SK-N-SH (cell line): ENCODE data around the gene NEUROG1. TPM values are rescaled to one million over a fixed set of nuclear protein-coding genes. Genes with fewer than 3 reads are reported as not detected.

Experiments
- CTCF ChIA-PET: fragments of 300-600, 350-600 bp; formaldehyde crosslinking; extraction: SDS; loops from one replicate; lab custom pipeline; 2021; lab: Yijun Ruan, JAX
- POLR2A ChIA-PET: fragments of 350-600 bp; sonication (Branson Sonifier 250); formaldehyde crosslinking; extraction: SDS; loops from one replicate; lab custom pipeline; 2020; ENCODE audit warnings: antibody characterized with exemption, inconsistent platforms; lab: Yijun Ruan, JAX
- DNase-seq: peaks from one replicate; pipeline ENCODE4 v3.0.0; 2012
- H2AFZ ChIP-seq: fragments of 200-600 bp; sonication (generic); 2 replicates; pipeline ENCODE4 v1.8.1; 2016; ENCODE audit warnings: antibody characterized with exemption, mild to moderate bottlenecking, low read depth
- H3F3A ChIP-seq: fragments of 200-600 bp; sonication (generic); replicated peaks from 2 replicates; pipeline ENCODE3; 2016; ENCODE audit warnings: antibody characterized with exemption, mild to moderate bottlenecking; ENCODE audit not compliant: insufficient read depth
- H3K27ac ChIP-seq, 2 experiments: fragments of 200-500 bp in 1 of 2; fragments of 200-600 bp in 1 of 2; sonication (Bioruptor generic) in 1 of 2; sonication (generic), shearing (Covaris generic) in 1 of 2; 2 replicates each; pipeline versions ENCODE4 v1.5.1 to v1.6.1; 2014 to 2016; ENCODE audit warnings: low read depth in 2 of 2, inconsistent platforms in 1 of 2, low read length in 1 of 2, mild to moderate bottlenecking in 1 of 2, mixed read lengths in 1 of 2
- H3K27me3 ChIP-seq: fragments of 200-600 bp; sonication (generic), shearing (Covaris generic); 2 replicates; pipeline ENCODE4 v1.6.1; 2016; ENCODE audit warnings: mixed run types; ENCODE audit not compliant: insufficient read depth
- H3K36me3 ChIP-seq, 2 experiments: fragments of 200-500 bp in 1 of 2; fragments of 200-600 bp in 1 of 2; sonication (Bioruptor generic) in 1 of 2; sonication (generic) in 1 of 2; replicated peaks in 1 of 2; 2 replicates each; pipeline versions ENCODE3 to v1.5.1; 2014 to 2016; ENCODE audit warnings: low read length in 1 of 2, mild to moderate bottlenecking in 1 of 2; ENCODE audit not compliant: insufficient read depth in 2 of 2, control insufficient read depth in 1 of 2
- H3K4me1 ChIP-seq, 2 experiments: fragments of 200-500 bp in 1 of 2; fragments of 200-600 bp in 1 of 2; sonication (Bioruptor generic) in 1 of 2; sonication (generic), shearing (Covaris generic) in 1 of 2; 2 replicates each; pipeline versions ENCODE4 v1.5.1 to v1.6.1; 2014 to 2016; ENCODE audit warnings: low read depth in 1 of 2, low read length in 1 of 2, mixed run types in 1 of 2; ENCODE audit not compliant: insufficient read depth in 2 of 2, control insufficient read depth in 1 of 2
- H3K4me2 ChIP-seq: fragments of 200-600 bp; sonication (generic), shearing (Covaris generic); 2 replicates; pipeline ENCODE4 v1.6.1; 2017; ENCODE audit warnings: mixed run types
- H3K4me3 ChIP-seq, 2 experiments: fragments of 200-500 bp in 1 of 2; fragments of 200-600 bp in 1 of 2; sonication (Bioruptor generic) in 1 of 2; sonication (generic), shearing (Covaris generic) in 1 of 2; 2 replicates each; pipeline versions ENCODE4 v1.5.1 to v1.8.1; 2014 to 2016; ENCODE audit warnings: low read depth in 2 of 2, inconsistent platforms in 1 of 2, low read length in 1 of 2, mild to moderate bottlenecking in 1 of 2, mixed read lengths in 1 of 2, moderate library complexity in 1 of 2
- H3K79me2 ChIP-seq: fragments of 200-600 bp; sonication (generic); 2 replicates; pipeline ENCODE4 v1.8.1; 2017; ENCODE audit warnings: mild to moderate bottlenecking; ENCODE audit not compliant: insufficient read depth
- H3K9ac ChIP-seq: fragments of 200-600 bp; sonication (generic); 2 replicates; pipeline ENCODE4 v1.6.1; 2017; ENCODE audit warnings: mixed run types
- H3K9me2 ChIP-seq: fragments of 200-600 bp; sonication (generic); 2 replicates; pipeline ENCODE4 v1.6.1; 2017; ENCODE audit warnings: mixed run types
- H3K9me3 ChIP-seq: fragments of 200-600 bp; sonication (generic); 2 replicates; pipeline ENCODE4 v1.6.1; 2017; ENCODE audit warnings: mixed run types, mild to moderate bottlenecking, moderate library complexity
- H4K20me1 ChIP-seq: fragments of 200-600 bp; sonication (generic); 2 replicates; pipeline ENCODE4 v1.6.1; 2017; ENCODE audit warnings: mild to moderate bottlenecking, mixed run types; ENCODE audit not compliant: insufficient read depth
- EZH2phosphoT487 ChIP-seq: fragments of 200-600 bp; sonication (generic); IDR thresholded peaks from 2 replicates; pipeline ENCODE4 v1.6.1; 2017; ENCODE audit warnings: low read depth, mixed run types, mild to moderate bottlenecking, antibody characterized with exemption, moderate library complexity, borderline replicate concordance
- FOXJ3 ChIP-seq: sonication (generic); formaldehyde crosslinking; IDR thresholded peaks from 2 replicates; pipeline ENCODE4 v1.5.1; 2020; ENCODE audit warnings: mild to moderate bottlenecking, missing genetic modification reagents
- JUND ChIP-seq: IDR thresholded peaks from 2 replicates; pipeline ENCODE4 v1.4.0; 2012
- MEF2A ChIP-seq: IDR thresholded peaks from 2 replicates; pipeline ENCODE4 v1.4.0; 2012; ENCODE audit warnings: low read depth, borderline replicate concordance
- NRF1 ChIP-seq: IDR thresholded peaks from 2 replicates; pipeline ENCODE4 v1.6.1; 2012; ENCODE audit warnings: low read depth, mild to moderate bottlenecking, low read length
- POLR2AphosphoS5 ChIP-seq: IDR thresholded peaks from 2 replicates; pipeline ENCODE4 v1.6.1; 2012; ENCODE audit warnings: low read depth, low read length
- RCOR1 ChIP-seq: fragments of 150-350 bp; IDR thresholded peaks from 2 replicates; pipeline ENCODE4 v1.6.1; 2017; ENCODE audit warnings: antibody characterized with exemption, low read length
- RXRA ChIP-seq: IDR thresholded peaks from 2 replicates; pipeline ENCODE4 v1.4.0; 2012; ENCODE audit warnings: low read depth, mild to moderate bottlenecking, borderline replicate concordance
- SIN3A ChIP-seq: IDR thresholded peaks from 2 replicates; pipeline ENCODE4 v1.6.1; 2012; ENCODE audit warnings: low read depth, mild to moderate bottlenecking, low read length, moderate library complexity, borderline replicate concordance
- SMC3 ChIP-seq: IDR thresholded peaks from 2 replicates; pipeline ENCODE4 v1.6.1; 2012; ENCODE audit warnings: low read depth, low read length, improper control_type of control experiment
- TCF12 ChIP-seq: IDR thresholded peaks from 2 replicates; pipeline ENCODE4 v1.4.0; 2012
- TEAD4 ChIP-seq: IDR thresholded peaks from 2 replicates; pipeline ENCODE4 v1.4.0; 2012; ENCODE audit warnings: mild to moderate bottlenecking, borderline replicate concordance; ENCODE audit not compliant: insufficient read depth
- YY1 ChIP-seq: IDR thresholded peaks from 2 replicates; pipeline ENCODE4 v1.4.0; 2012; ENCODE audit warnings: low read depth, mild to moderate bottlenecking
- WGBS: methylation state at CpG from one replicate; pipeline ENCODE4 v1.1.6; 2017; ENCODE audit warnings: low lambda C conversion rate; 5-methylcytosine and 5-hydroxymethylcytosine counted together
- polyA plus RNA-seq, 3 experiments: library from polyadenylated mRNA; depleted of rRNA; stranded (reverse); fragments of >200 nt; gene quantifications; 2 replicates each; pipeline ENCODE4 v1.2.3, GENCODE V29; 2012
- TF ChIP-seq, protein P1 (sequence below): IDR thresholded peaks from 2 replicates; pipeline ENCODE4 v1.6.1; 2012; ENCODE audit warnings: mild to moderate bottlenecking, low read depth, low read length, moderate library complexity
- TF ChIP-seq, protein P2 (sequence below): fragments of 150-350 bp; IDR thresholded peaks from 2 replicates; pipeline ENCODE4 v1.6.1; 2017; ENCODE audit warnings: antibody characterized with exemption, low read length, low read depth, borderline replicate concordance
- TF ChIP-seq, protein P3 (sequence below): IDR thresholded peaks from 2 replicates; pipeline ENCODE4 v1.4.0; 2012; ENCODE audit warnings: low read depth, borderline replicate concordance
- TF ChIP-seq, protein P4 (sequence below): IDR thresholded peaks from 2 replicates; pipeline ENCODE4 v1.4.0; 2012; ENCODE audit warnings: low read depth, borderline replicate concordance
- TF ChIP-seq, protein P5 (sequence below): IDR thresholded peaks from 2 replicates; pipeline ENCODE4; 2012

NEUROG1 gene
- polyA plus RNA-seq, 1 of the 3 experiments (the other 2 are of a cell fraction): not detected

DNA sequence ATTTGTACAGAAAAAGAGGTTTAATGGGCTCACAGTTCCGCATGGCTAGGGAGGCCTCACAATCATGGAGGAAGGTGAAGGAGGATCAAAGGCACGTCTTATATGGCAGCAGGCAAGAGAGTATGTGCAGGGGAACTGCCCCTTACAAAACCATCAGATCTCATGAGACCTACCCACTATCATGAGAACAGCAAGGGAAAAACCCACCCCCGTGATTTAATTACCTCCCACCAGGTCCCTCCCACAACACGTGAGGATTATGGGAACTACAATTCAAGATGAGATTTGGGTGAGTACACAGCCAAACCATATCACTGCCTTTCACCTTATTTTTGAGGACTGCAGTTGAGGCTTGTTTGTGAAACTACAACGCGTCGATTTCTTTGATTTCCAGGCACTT is 20.9 kb upstream of the NEUROG1 start:
- CTCF ChIA-PET: interaction anchor here (1.1 to 13.1 kb wide), 5 partner anchors 9 to 278 kb away, joined by 3 to 791 read pairs (median 113); partner anchors contain the start of gene SLC25A48
- WGBS: 50% methylated on average over 7 of the region's 7 CpGs

More for the DNA sequence above, 20.9 kb upstream of the NEUROG1 start:
- Histone ChIP-seq H3K4me3 (no peak overlapping the region), H3K9me3 (no peaks in the 10 kb centered on the region), H3K9ac (no peak overlapping the region), H3K27ac (no peak overlapping the region), H2AFZ (no peak overlapping the region), H3F3A (no peaks in the 10 kb centered on the region), H3K36me3 (no peaks in the 10 kb centered on the region), H3K4me2 (no peak overlapping the region), H3K79me2 (no peaks in the 10 kb centered on the region), H3K4me1 (no peaks in the 10 kb centered on the region; a peak in 1 of 4 replicates), H4K20me1 (no peaks in the 10 kb centered on the region), H3K9me2 (no peaks in the 10 kb centered on the region), H3K27me3 (peaks cover 29% of the 10 kb centered on the region)
- no peak for TF ChIP-seq NRF1
- TF ChIP-seq, protein P1, sequence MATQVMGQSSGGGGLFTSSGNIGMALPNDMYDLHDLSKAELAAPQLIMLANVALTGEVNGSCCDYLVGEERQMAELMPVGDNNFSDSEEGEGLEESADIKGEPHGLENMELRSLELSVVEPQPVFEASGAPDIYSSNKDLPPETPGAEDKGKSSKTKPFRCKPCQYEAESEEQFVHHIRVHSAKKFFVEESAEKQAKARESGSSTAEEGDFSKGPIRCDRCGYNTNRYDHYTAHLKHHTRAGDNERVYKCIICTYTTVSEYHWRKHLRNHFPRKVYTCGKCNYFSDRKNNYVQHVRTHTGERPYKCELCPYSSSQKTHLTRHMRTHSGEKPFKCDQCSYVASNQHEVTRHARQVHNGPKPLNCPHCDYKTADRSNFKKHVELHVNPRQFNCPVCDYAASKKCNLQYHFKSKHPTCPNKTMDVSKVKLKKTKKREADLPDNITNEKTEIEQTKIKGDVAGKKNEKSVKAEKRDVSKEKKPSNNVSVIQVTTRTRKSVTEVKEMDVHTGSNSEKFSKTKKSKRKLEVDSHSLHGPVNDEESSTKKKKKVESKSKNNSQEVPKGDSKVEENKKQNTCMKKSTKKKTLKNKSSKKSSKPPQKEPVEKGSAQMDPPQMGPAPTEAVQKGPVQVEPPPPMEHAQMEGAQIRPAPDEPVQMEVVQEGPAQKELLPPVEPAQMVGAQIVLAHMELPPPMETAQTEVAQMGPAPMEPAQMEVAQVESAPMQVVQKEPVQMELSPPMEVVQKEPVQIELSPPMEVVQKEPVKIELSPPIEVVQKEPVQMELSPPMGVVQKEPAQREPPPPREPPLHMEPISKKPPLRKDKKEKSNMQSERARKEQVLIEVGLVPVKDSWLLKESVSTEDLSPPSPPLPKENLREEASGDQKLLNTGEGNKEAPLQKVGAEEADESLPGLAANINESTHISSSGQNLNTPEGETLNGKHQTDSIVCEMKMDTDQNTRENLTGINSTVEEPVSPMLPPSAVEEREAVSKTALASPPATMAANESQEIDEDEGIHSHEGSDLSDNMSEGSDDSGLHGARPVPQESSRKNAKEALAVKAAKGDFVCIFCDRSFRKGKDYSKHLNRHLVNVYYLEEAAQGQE: no peak
- no peak for TF ChIP-seq JUND
- TF ChIP-seq SIN3A: no peak
- TF ChIP-seq POLR2AphosphoS5: no peak
- TF ChIP-seq, protein P2, sequence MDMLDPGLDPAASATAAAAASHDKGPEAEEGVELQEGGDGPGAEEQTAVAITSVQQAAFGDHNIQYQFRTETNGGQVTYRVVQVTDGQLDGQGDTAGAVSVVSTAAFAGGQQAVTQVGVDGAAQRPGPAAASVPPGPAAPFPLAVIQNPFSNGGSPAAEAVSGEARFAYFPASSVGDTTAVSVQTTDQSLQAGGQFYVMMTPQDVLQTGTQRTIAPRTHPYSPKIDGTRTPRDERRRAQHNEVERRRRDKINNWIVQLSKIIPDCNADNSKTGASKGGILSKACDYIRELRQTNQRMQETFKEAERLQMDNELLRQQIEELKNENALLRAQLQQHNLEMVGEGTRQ: no peak
- TF ChIP-seq YY1: no peak
- no peak for TF ChIP-seq TCF12
- no peak for TF ChIP-seq EZH2phosphoT487
- TF ChIP-seq, protein P3, sequence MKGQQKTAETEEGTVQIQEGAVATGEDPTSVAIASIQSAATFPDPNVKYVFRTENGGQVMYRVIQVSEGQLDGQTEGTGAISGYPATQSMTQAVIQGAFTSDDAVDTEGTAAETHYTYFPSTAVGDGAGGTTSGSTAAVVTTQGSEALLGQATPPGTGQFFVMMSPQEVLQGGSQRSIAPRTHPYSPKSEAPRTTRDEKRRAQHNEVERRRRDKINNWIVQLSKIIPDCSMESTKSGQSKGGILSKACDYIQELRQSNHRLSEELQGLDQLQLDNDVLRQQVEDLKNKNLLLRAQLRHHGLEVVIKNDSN: no peak
- no peak for TF ChIP-seq RXRA
- TF ChIP-seq FOXJ3: no peak
- TF ChIP-seq, protein P4, sequence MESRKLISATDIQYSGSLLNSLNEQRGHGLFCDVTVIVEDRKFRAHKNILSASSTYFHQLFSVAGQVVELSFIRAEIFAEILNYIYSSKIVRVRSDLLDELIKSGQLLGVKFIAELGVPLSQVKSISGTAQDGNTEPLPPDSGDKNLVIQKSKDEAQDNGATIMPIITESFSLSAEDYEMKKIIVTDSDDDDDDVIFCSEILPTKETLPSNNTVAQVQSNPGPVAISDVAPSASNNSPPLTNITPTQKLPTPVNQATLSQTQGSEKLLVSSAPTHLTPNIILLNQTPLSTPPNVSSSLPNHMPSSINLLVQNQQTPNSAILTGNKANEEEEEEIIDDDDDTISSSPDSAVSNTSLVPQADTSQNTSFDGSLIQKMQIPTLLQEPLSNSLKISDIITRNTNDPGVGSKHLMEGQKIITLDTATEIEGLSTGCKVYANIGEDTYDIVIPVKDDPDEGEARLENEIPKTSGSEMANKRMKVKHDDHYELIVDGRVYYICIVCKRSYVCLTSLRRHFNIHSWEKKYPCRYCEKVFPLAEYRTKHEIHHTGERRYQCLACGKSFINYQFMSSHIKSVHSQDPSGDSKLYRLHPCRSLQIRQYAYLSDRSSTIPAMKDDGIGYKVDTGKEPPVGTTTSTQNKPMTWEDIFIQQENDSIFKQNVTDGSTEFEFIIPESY: no peak
- no peak for TF ChIP-seq SMC3
- no peak for TF ChIP-seq TEAD4
- TF ChIP-seq MEF2A: no peak
- TF ChIP-seq RCOR1: no peak
- TF ChIP-seq, protein P5, sequence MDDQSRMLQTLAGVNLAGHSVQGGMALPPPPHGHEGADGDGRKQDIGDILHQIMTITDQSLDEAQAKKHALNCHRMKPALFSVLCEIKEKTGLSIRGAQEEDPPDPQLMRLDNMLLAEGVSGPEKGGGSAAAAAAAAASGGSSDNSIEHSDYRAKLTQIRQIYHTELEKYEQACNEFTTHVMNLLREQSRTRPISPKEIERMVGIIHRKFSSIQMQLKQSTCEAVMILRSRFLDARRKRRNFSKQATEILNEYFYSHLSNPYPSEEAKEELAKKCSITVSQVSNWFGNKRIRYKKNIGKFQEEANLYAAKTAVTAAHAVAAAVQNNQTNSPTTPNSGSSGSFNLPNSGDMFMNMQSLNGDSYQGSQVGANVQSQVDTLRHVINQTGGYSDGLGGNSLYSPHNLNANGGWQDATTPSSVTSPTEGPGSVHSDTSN: no peak
- no peak for DNase-seq
- POLR2A ChIA-PET: no interaction called here
